SK-N-SH (cell line): ENCODE results near the gene SOCS7.

ENCODE experiments used
- MAX ChIP-seq: IDR thresholded peaks from 2 replicates; pipeline ENCODE4 v1.4.0; 2012; ENCODE audit warnings: low read depth
- SIN3A ChIP-seq: IDR thresholded peaks from 2 replicates; pipeline ENCODE4 v1.6.1; 2012; ENCODE audit warnings: low read depth, mild to moderate bottlenecking, low read length, moderate library complexity, borderline replicate concordance
- TF ChIP-seq, protein P1 (sequence below): IDR thresholded peaks from 2 replicates; pipeline ENCODE4 v1.6.1; 2012; ENCODE audit warnings: mild to moderate bottlenecking, low read depth, low read length, moderate library complexity
- TF ChIP-seq, protein P2 (sequence below): fragments of 200-600 bp; sonication (generic); IDR thresholded peaks from 2 replicates; pipeline ENCODE4 v1.6.1; 2017; ENCODE audit warnings: antibody characterized with exemption, mild to moderate bottlenecking, moderate library complexity

DNA sequence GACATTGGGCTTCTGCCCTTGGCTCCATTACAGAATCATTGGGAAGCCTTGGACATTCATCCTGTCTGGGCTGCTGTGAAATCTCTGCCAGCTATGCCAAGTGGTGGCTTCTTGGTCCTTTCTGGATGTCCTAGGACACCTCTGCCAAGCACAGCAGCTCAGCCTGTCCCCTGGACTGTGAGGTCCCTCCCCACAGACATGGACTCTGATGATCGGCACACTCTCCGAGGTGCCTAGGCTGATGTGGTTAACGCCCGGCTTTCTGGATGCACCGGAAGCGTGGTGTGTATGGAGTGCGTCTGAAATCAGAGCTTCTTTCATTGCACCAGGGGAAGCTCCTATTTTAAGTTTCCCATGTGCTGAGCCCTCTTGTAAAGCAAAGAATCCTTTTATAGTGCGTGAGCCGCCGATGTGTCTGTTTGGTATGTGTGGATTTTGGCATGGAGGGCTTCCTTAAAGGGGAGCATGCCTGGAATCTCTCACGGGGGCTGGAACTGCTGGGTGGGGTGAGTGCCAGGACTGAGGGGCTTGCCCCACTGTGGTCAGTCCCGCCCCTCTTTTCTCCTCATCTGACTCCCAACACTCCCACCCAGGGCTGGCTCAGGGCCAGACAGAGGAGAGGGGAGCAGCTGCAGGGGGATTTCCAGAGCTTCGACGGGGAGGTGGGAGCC is 69.7 kb downstream of the SOCS7 start:
- TF ChIP-seq, protein P1, sequence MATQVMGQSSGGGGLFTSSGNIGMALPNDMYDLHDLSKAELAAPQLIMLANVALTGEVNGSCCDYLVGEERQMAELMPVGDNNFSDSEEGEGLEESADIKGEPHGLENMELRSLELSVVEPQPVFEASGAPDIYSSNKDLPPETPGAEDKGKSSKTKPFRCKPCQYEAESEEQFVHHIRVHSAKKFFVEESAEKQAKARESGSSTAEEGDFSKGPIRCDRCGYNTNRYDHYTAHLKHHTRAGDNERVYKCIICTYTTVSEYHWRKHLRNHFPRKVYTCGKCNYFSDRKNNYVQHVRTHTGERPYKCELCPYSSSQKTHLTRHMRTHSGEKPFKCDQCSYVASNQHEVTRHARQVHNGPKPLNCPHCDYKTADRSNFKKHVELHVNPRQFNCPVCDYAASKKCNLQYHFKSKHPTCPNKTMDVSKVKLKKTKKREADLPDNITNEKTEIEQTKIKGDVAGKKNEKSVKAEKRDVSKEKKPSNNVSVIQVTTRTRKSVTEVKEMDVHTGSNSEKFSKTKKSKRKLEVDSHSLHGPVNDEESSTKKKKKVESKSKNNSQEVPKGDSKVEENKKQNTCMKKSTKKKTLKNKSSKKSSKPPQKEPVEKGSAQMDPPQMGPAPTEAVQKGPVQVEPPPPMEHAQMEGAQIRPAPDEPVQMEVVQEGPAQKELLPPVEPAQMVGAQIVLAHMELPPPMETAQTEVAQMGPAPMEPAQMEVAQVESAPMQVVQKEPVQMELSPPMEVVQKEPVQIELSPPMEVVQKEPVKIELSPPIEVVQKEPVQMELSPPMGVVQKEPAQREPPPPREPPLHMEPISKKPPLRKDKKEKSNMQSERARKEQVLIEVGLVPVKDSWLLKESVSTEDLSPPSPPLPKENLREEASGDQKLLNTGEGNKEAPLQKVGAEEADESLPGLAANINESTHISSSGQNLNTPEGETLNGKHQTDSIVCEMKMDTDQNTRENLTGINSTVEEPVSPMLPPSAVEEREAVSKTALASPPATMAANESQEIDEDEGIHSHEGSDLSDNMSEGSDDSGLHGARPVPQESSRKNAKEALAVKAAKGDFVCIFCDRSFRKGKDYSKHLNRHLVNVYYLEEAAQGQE: no peak
- TF ChIP-seq, protein P2, sequence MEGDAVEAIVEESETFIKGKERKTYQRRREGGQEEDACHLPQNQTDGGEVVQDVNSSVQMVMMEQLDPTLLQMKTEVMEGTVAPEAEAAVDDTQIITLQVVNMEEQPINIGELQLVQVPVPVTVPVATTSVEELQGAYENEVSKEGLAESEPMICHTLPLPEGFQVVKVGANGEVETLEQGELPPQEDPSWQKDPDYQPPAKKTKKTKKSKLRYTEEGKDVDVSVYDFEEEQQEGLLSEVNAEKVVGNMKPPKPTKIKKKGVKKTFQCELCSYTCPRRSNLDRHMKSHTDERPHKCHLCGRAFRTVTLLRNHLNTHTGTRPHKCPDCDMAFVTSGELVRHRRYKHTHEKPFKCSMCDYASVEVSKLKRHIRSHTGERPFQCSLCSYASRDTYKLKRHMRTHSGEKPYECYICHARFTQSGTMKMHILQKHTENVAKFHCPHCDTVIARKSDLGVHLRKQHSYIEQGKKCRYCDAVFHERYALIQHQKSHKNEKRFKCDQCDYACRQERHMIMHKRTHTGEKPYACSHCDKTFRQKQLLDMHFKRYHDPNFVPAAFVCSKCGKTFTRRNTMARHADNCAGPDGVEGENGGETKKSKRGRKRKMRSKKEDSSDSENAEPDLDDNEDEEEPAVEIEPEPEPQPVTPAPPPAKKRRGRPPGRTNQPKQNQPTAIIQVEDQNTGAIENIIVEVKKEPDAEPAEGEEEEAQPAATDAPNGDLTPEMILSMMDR: no peak
- TF ChIP-seq SIN3A: no peak
- TF ChIP-seq MAX: no peak
